Erythroblast (primary cell): ENCODE measurements around the gene OR1M1.

Experiments
- GATA1 ChIP-seq: IDR thresholded peaks from 2 replicates; pipeline ENCODE4 v1.6.1; 2011; ENCODE audit warnings: low read depth, mild to moderate bottlenecking, control low read depth, low read length, moderate library complexity
- POLR2A ChIP-seq: IDR thresholded peaks from 2 replicates; pipeline ENCODE4 v1.6.1; 2011; ENCODE audit warnings: mild to moderate bottlenecking, low read length

DNA sequence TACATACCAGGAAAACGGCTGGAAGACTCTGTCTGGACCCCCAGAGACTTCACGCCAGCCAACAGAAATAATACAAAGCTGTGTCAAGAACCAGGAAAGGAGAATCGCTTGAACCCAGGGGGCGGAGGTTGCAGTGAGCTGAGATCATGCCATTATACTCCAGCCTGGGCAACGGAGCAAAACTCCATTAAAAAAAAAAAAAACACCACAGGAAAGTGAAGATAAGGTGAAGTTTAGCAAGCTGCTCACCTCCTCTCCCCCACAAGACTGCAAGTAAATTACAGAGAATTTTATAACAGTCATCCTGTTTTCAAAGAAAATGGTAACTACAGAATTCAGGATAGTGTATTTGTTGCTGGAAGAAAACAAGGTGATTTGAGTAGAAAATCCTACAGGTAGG lies 29.7 kb downstream of the OR1M1 start:
- TF ChIP-seq POLR2A (no peak), GATA1 (no peak)
